GM21367 (cell line): Measurements from ENCODE around the gene HAND1.

Experiments used
- ATAC-seq: cut with Tn5 transposase; IDR thresholded peaks from one replicate; pipeline ENCODE4 v1.9.1; 2021; ENCODE audit not compliant: unreplicated experiment

Gene HAND1

GRCh38 chr5:154506049-154506715 is 28.2 kb upstream of the HAND1 start:
- ATAC-seq, result no peak

GRCh38 chr5:154505567-154505966 is 27.5 kb upstream of the HAND1 start:
- ATAC-seq, result no peak

GRCh38 chr5:154503698-154504039 is 25.6 kb upstream of the HAND1 start:
- ATAC-seq, result no peak

GRCh38 chr5:154502180-154502579 is 24.2 kb upstream of the HAND1 start:
- ATAC-seq, result no peak

- no peak for ATAC-seq
Measured at GRCh38 chr5:154501566-154501965, 23.5 kb upstream of the HAND1 start.

- ATAC-seq, result no peak
Measured at GRCh38 chr5:154498994-154499393, 21.0 kb upstream of the HAND1 start.

GRCh38 chr5:154498591-154498990 is 20.6 kb upstream of the HAND1 start:
- no peak for ATAC-seq

- ATAC-seq, result no peak
Measured at GRCh38 chr5:154494036-154494435, 16.0 kb upstream of the HAND1 start.

GRCh38 chr5:154493274-154493673 is 15.2 kb upstream of the HAND1 start:
- ATAC-seq, result no peak

- ATAC-seq, result no peak
Measured at GRCh38 chr5:154491941-154492340, 13.9 kb upstream of the HAND1 start.

- ATAC-seq, result peak; percentile 99
Measured at GRCh38 chr5:154487541-154487940, 9.5 kb upstream of the HAND1 start.

GRCh38 chr5:154486427-154486866 is 8.4 kb upstream of the HAND1 start:
- ATAC-seq, result no peak

- ATAC-seq, result no peak
Measured at GRCh38 chr5:154485850-154486426, 7.9 kb upstream of the HAND1 start.

GRCh38 chr5:154485096-154485491 is 7.1 kb upstream of the HAND1 start:
- no peak for ATAC-seq

GRCh38 chr5:154484393-154485095 is 6.5 kb upstream of the HAND1 start:
- ATAC-seq, result no peak

- no peak for ATAC-seq
Measured at GRCh38 chr5:154483654-154484392, 5.8 kb upstream of the HAND1 start.

- ATAC-seq, result no peak
Measured at GRCh38 chr5:154482528-154483449, 4.8 kb upstream of the HAND1 start.

- ATAC-seq, result no peak
Measured at GRCh38 chr5:154481584-154482381, 3.8 kb upstream of the HAND1 start.

- ATAC-seq, result no peak
Measured at GRCh38 chr5:154480847-154481246, 2.8 kb upstream of the HAND1 start.
